RWPE2 (cell line): Measurements from ENCODE around the gene JAG2.

Experiments
- ATAC-seq: fragments of 200-7000 bp; cut with Tn5 transposase; 3 replicates; pipeline ENCODE4 v1.9.1; 2021; ENCODE audit warnings: low read depth
- DNase-seq: peaks from one replicate; pipeline ENCODE4 v3.0.0-alpha.2; 2020; ENCODE audit warnings: low spot score
- H3K27ac ChIP-seq: fragments of 450-650 bp; 2 replicates; pipeline ENCODE4 v1.5.1; 2017; ENCODE audit warnings: mild to moderate bottlenecking; ENCODE audit not compliant: poor library complexity, severe bottlenecking
- H3K27me3 ChIP-seq: fragments of 250-450 bp; sonication (Bioruptor Pico); 2 replicates; pipeline ENCODE4 v1.5.1; 2021; ENCODE audit warnings: mild to moderate bottlenecking, moderate library complexity; ENCODE audit not compliant: insufficient read depth, poor library complexity, severe bottlenecking
- H3K36me3 ChIP-seq: fragments of 250-450 bp; sonication (Bioruptor Pico); 2 replicates; pipeline ENCODE4 v1.5.1; 2020; ENCODE audit warnings: low read depth, mild to moderate bottlenecking, moderate library complexity
- H3K4me1 ChIP-seq: fragments of 250-450 bp; sonication (Bioruptor Pico); 2 replicates; pipeline ENCODE4 v1.5.1; 2021; ENCODE audit warnings: mild to moderate bottlenecking, moderate library complexity; ENCODE audit not compliant: insufficient read depth, poor library complexity, severe bottlenecking
- H3K4me3 ChIP-seq: fragments of 250-450 bp; sonication (Bioruptor Pico); 2 replicates; pipeline ENCODE4 v1.5.1; 2021; ENCODE audit warnings: mild to moderate bottlenecking, moderate library complexity; ENCODE audit not compliant: severe bottlenecking
- H3K9me3 ChIP-seq: fragments of 250-450 bp; sonication (Bioruptor Pico); 2 replicates; pipeline ENCODE4 v1.5.1; 2021; ENCODE audit warnings: mild to moderate bottlenecking, moderate library complexity; ENCODE audit not compliant: severe bottlenecking
- TF ChIP-seq, protein P1 (sequence below): fragments of 450-650 bp; IDR thresholded peaks from one replicate; pipeline ENCODE4 v1.5.1; 2017; ENCODE audit warnings: mild to moderate bottlenecking, moderate library complexity; ENCODE audit not compliant: poor library complexity, severe bottlenecking

Gene JAG2

DNA sequence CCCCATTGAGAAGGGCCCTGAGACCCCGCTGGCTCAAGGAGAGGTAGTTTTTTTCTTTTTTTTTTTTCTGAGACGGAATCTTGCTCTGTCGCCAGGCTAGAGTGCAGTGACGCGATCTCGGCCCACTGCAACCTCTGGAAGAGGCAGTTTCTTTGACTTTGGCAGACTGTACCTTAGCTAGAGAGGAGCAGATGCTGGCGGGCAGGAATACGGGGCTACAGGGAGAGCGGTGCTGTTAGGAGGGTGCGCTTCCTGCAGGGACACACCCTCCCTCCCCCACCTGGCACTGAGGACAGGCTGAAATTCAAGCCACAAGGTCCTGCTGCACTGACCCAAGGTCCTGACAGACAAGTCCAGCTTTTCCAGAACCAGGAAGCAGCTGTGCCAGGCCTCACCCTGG is 44.8 kb upstream of the JAG2 start:
- DNase-seq (no peak), ATAC-seq (no peak)
- Histone ChIP-seq H3K9me3 (no peaks in the 10 kb centered on the region), H3K27ac (no peak overlapping the region), H3K4me1 (no peaks in the 10 kb centered on the region), H3K4me3 (no peak overlapping the region), H3K36me3 (peaks cover 8% of the 10 kb centered on the region), H3K27me3 (no peaks in the 10 kb centered on the region)
- TF ChIP-seq, protein P1, sequence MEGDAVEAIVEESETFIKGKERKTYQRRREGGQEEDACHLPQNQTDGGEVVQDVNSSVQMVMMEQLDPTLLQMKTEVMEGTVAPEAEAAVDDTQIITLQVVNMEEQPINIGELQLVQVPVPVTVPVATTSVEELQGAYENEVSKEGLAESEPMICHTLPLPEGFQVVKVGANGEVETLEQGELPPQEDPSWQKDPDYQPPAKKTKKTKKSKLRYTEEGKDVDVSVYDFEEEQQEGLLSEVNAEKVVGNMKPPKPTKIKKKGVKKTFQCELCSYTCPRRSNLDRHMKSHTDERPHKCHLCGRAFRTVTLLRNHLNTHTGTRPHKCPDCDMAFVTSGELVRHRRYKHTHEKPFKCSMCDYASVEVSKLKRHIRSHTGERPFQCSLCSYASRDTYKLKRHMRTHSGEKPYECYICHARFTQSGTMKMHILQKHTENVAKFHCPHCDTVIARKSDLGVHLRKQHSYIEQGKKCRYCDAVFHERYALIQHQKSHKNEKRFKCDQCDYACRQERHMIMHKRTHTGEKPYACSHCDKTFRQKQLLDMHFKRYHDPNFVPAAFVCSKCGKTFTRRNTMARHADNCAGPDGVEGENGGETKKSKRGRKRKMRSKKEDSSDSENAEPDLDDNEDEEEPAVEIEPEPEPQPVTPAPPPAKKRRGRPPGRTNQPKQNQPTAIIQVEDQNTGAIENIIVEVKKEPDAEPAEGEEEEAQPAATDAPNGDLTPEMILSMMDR = no peak

DNA sequence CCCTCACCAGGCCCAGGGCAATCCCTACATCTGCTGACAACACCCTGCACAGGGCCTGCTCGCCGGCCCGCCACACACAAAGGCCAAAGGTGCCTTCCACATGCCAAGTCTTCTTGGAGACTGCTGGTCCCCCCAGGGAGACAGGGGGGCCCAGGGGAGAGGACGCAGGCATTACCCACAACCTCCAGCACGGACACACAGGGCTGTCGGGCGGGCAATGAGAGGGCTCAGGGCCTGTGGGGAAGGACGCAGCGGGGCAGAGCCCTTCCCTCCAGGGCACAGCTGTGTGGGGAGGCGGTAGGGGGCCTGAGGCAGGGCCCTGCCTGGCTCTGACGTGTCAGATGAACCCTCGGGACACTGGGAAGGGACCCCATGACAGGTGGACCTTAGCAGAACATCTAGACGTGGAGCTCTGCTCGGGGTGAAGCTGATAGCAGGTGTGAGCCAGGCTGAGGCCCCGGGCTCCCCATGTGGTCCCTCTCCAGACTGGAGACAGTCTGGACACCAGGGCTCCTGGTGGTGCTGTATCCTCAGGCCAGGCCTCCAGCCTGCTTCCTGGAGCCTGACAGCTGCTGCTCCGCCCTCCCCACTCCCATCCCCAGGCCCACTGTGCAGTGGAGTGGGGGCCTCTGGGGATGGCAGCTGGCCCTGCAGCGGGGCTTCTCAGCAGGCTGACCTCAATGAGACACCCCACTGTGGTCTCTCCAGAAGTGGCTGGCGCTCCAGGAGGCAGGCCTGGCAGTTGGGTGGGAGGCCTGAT is 44.1 kb upstream of the JAG2 start:
- H3K4me1 ChIP-seq = no peaks in the 10 kb centered on the region
- TF ChIP-seq, protein P1 = no peak
- no peak overlapping the region for H3K4me3 ChIP-seq
- no peaks in the 10 kb centered on the region for H3K9me3 ChIP-seq
- DNase-seq (no peak), ATAC-seq (no peak)
- no peak overlapping the region for H3K27ac ChIP-seq
- peaks cover 7% of the 10 kb centered on the region; the same call in 1 of the 2 replicates for H3K36me3 ChIP-seq
- no peaks in the 10 kb centered on the region for H3K27me3 ChIP-seq

DNA sequence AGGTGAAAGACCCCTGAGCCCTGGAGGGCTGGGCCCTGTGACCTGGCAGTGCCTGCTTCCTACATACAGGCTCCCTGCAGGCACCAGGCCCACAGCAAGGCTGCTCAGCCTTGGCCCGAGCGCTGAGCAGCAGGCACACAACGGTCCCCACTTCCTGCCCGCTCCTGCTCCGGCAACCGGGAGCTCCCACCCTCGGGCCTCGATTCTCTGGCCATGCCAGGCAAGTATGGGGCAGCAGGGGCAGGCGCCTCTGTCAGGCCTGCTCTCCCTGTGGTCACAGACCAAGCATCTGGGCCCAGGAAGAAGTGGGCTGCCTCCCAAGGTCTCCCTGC is 43.1 kb upstream of the JAG2 start:
- Histone ChIP-seq H3K27me3 (no peaks in the 10 kb centered on the region), H3K36me3 (0 out of 2 replicates have a peak, but pooled peaks cover 3% of the 10 kb centered on the region), H3K4me3 (no peak overlapping the region), H3K27ac (no peak overlapping the region), H3K9me3 (no peaks in the 10 kb centered on the region), H3K4me1 (no peaks in the 10 kb centered on the region)
- TF ChIP-seq, protein P1 = no peak
- ATAC-seq (no peak), DNase-seq (no peak)

DNA sequence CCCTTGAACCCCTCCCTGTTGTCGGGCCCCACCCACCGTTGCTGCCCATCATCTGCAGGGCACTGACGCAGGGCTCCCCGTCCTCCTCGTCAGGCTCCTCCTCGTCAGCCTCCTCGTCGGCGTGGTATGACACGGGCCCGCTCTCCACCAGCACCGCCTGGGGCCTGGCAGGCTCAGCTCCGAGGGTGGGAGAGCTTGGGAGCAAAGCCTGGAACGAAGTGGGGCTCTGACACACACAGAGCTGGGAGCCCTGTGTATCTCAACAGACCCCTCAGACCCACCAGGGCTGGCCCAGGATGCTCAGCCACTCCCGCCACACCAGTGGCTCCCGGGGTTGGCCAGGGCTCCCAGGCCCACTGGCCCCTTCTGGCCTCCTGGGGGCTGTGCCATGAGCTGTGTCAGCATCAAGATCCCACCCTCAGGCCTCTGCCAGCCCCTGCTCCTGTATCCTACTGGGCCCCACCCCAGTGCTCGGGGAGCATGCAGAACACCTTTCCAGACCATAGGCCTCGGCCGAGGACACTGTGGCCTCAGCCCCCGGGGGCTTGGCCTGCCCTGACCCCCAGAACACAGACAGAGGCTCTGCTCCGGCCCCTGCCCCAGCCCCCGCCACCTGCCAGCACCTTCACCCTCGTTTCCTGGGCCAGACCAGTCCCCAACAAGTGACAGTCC is 42.6 kb upstream of the JAG2 start:
- H3K4me3 ChIP-seq = no peak overlapping the region
- ATAC-seq (no peak), DNase-seq (no peak)
- no peaks in the 10 kb centered on the region for H3K27me3 ChIP-seq
- TF ChIP-seq, protein P1 = no peak
- H3K36me3 ChIP-seq = 0 out of 2 replicates have a peak, but pooled peaks cover 3% of the 10 kb centered on the region
- no peaks in the 10 kb centered on the region for H3K4me1 ChIP-seq
- H3K9me3 ChIP-seq = no peaks in the 10 kb centered on the region
- H3K27ac ChIP-seq = no peak overlapping the region
